ENCODE data around the gene OR8S1.

- no peak for TF ChIP-seq POLR2AphosphoS5 (IDR thresholded peaks at IDR 0.05; ENCODE audit: low read depth, low read length)
- no peak for TF ChIP-seq TAF1 (IDR thresholded peaks at IDR 0.05; ENCODE audit: borderline replicate concordance, insufficient read depth, low read length)
- TF ChIP-seq, protein P1, sequence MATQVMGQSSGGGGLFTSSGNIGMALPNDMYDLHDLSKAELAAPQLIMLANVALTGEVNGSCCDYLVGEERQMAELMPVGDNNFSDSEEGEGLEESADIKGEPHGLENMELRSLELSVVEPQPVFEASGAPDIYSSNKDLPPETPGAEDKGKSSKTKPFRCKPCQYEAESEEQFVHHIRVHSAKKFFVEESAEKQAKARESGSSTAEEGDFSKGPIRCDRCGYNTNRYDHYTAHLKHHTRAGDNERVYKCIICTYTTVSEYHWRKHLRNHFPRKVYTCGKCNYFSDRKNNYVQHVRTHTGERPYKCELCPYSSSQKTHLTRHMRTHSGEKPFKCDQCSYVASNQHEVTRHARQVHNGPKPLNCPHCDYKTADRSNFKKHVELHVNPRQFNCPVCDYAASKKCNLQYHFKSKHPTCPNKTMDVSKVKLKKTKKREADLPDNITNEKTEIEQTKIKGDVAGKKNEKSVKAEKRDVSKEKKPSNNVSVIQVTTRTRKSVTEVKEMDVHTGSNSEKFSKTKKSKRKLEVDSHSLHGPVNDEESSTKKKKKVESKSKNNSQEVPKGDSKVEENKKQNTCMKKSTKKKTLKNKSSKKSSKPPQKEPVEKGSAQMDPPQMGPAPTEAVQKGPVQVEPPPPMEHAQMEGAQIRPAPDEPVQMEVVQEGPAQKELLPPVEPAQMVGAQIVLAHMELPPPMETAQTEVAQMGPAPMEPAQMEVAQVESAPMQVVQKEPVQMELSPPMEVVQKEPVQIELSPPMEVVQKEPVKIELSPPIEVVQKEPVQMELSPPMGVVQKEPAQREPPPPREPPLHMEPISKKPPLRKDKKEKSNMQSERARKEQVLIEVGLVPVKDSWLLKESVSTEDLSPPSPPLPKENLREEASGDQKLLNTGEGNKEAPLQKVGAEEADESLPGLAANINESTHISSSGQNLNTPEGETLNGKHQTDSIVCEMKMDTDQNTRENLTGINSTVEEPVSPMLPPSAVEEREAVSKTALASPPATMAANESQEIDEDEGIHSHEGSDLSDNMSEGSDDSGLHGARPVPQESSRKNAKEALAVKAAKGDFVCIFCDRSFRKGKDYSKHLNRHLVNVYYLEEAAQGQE (IDR thresholded peaks at IDR 0.05; ENCODE audit: insufficient read depth in 1 of 2, low read depth in 2 of 2, low read length in 2 of 2), result no peak
- no peak for TF ChIP-seq SIN3A (IDR thresholded peaks at IDR 0.05; ENCODE audit: borderline replicate concordance, insufficient read depth, low read length)
- no peak for TF ChIP-seq FOXP2 (optimal IDR thresholded peaks at IDR 0.05; ENCODE audit: borderline replicate concordance, extremely low read depth, extremely low read length, insufficient read depth)
Observed at GRCh38 chr12:48556631-48557030, 31.2 kb downstream of the OR8S1 start.

Measured in PFSK-1 (cell line).